HepG2 (cell line): ENCODE data around the gene LCTL. TPM values are rescaled to one million over a fixed set of nuclear protein-coding genes. Genes with fewer than 3 reads are reported as not detected.

Experiments
- ATF3 ChIP-seq: sonication (generic); formaldehyde crosslinking; IDR thresholded peaks from 2 replicates; pipeline ENCODE4 v1.4.0; 2020; ENCODE audit warnings: missing genetic modification reagents
- CHD4 ChIP-seq: fragments of 200-600 bp; sonication (generic); IDR thresholded peaks from 2 replicates; pipeline ENCODE4 v1.7.0; 2017; ENCODE audit warnings: mild to moderate bottlenecking, low read length, borderline replicate concordance
- FOXM1 ChIP-seq: sonication (generic); formaldehyde crosslinking; IDR thresholded peaks from 2 replicates; pipeline ENCODE4 v1.5.0; 2020; ENCODE audit warnings: missing genetic modification reagents
- HES4 ChIP-seq: sonication (generic); formaldehyde crosslinking; IDR thresholded peaks from 2 replicates; pipeline ENCODE4 v1.9.0; 2021; ENCODE audit warnings: mild to moderate bottlenecking, missing genetic modification reagents, borderline replicate concordance
- KLF13 ChIP-seq: sonication (generic); formaldehyde crosslinking; IDR thresholded peaks from 2 replicates; pipeline ENCODE4 v1.4.0; 2020; ENCODE audit warnings: mild to moderate bottlenecking, missing genetic modification reagents
- NFKB2 ChIP-seq: sonication (generic); formaldehyde crosslinking; IDR thresholded peaks from 2 replicates; pipeline ENCODE4 v1.4.0; 2020; ENCODE audit warnings: missing genetic modification reagents, borderline replicate concordance
- RAD51 ChIP-seq: fragments of 450-650 bp; IDR thresholded peaks from 2 replicates; pipeline ENCODE4 v1.6.1; 2016; ENCODE audit warnings: borderline replicate concordance
- SRY ChIP-seq: sonication (generic); formaldehyde crosslinking; IDR thresholded peaks from 2 replicates; pipeline ENCODE4 v1.8.0; 2022; ENCODE audit warnings: mild to moderate bottlenecking, missing genetic modification reagents
- TAF15 ChIP-seq: fragments of 200-400 bp; formaldehyde crosslinking; IDR thresholded peaks from one replicate; pipeline ENCODE4 v1.6.1; 2018; ENCODE audit warnings: mild to moderate bottlenecking, low read depth, low read length; ENCODE audit not compliant: poor library complexity, severe bottlenecking
- TEF ChIP-seq: sonication (generic); formaldehyde crosslinking; IDR thresholded peaks from 2 replicates; pipeline ENCODE4 v1.5.0; 2020; ENCODE audit warnings: missing genetic modification reagents
- TRIM22 ChIP-seq: fragments of 450-650 bp; IDR thresholded peaks from 2 replicates; pipeline ENCODE4 v1.6.1; 2017
- ZBTB46 ChIP-seq: sonication (generic); formaldehyde crosslinking; IDR thresholded peaks from 2 replicates; pipeline ENCODE4 v1.4.0; 2020; ENCODE audit warnings: mild to moderate bottlenecking, missing genetic modification reagents, borderline replicate concordance
- ZEB1 ChIP-seq: IDR thresholded peaks from 2 replicates; pipeline ENCODE4 v1.6.1; 2012; ENCODE audit warnings: mild to moderate bottlenecking, low read depth, inconsistent platforms; ENCODE audit not compliant: insufficient replicate concordance
- ZFAT ChIP-seq: sonication (generic); formaldehyde crosslinking; conservative IDR thresholded peaks from 2 replicates; pipeline ENCODE4 v1.8.1; 2023; ENCODE audit warnings: missing genetic modification reagents, inconsistent platforms
- ZFP62 ChIP-seq: sonication (generic); formaldehyde crosslinking; IDR thresholded peaks from 2 replicates; pipeline ENCODE4 v1.4.0; 2020; ENCODE audit warnings: missing genetic modification reagents
- ZNF30 ChIP-seq: sonication (generic); formaldehyde crosslinking; IDR thresholded peaks from 2 replicates; pipeline ENCODE4 v1.5.0; 2020; ENCODE audit warnings: mild to moderate bottlenecking, missing genetic modification reagents
- ZNF34 ChIP-seq: sonication (generic); formaldehyde crosslinking; IDR thresholded peaks from 2 replicates; pipeline ENCODE4 v1.4.0; 2020; ENCODE audit warnings: mild to moderate bottlenecking, missing genetic modification reagents, borderline replicate concordance
- ZNF367 ChIP-seq: sonication (generic); formaldehyde crosslinking; IDR thresholded peaks from 2 replicates; pipeline ENCODE4 v1.4.0; 2020; ENCODE audit warnings: missing genetic modification reagents, borderline replicate concordance
- ZNF414 ChIP-seq: sonication (generic); formaldehyde crosslinking; IDR thresholded peaks from 2 replicates; pipeline ENCODE4 v1.5.0; 2020; ENCODE audit warnings: missing genetic modification reagents
- ZNF562 ChIP-seq: sonication (generic); formaldehyde crosslinking; IDR thresholded peaks from 2 replicates; pipeline ENCODE4 v1.8.0; 2022; ENCODE audit warnings: missing genetic modification reagents, borderline replicate concordance
- ZNF609 ChIP-seq: sonication (generic); formaldehyde crosslinking; IDR thresholded peaks from 2 replicates; pipeline ENCODE4 v1.4.0; 2020; ENCODE audit warnings: mild to moderate bottlenecking, missing genetic modification reagents, borderline replicate concordance
- polyA plus RNA-seq, 8 experiments: library from polyadenylated mRNA; depleted of rRNA in 3 of 8; stranded (reverse) in 7 of 8; unstranded in 1 of 8; fragments of >200 nt; fragmentation: Illumina TruSeq in 4 of 8; extraction: Trizol in 4 of 8; gene quantifications; 2 replicates each; pipeline versions ENCODE4 v1.2.1 to v1.2.3, GENCODE V29; 2011 to 2016; ENCODE audit warnings: low read depth in 4 of 8, missing spikeins in 1 of 8, mixed read lengths in 1 of 8; ENCODE audit not compliant: insufficient read depth in 1 of 8
- total RNA-seq, 5 experiments: library from RNA; depleted of rRNA; stranded (reverse); fragments of >200 nt; fragmentation: Illumina TruSeq; extraction: Trizol; gene quantifications; 2 replicates each; pipeline ENCODE4 v1.2.3, GENCODE V29; 2016; ENCODE audit warnings: low read depth in 1 of 5

Gene LCTL
- total and polyA plus RNA-seq, 2 of the 13 experiments (the other 11 are each of a cell fraction or from before 2014, with no cell fraction given): 0.96 to 1.4 TPM

GRCh38 chr15:66581972-66582537 is 16.3 kb upstream of the LCTL start (continued):
- no peak for TF ChIP-seq ZNF34 (CRISPR knock-in tag)
- no peak for TF ChIP-seq ZFP62 (CRISPR knock-in tag)
- TF ChIP-seq SRY: no peak
- TF ChIP-seq ZNF367 (CRISPR knock-in tag): no peak
- no peak for TF ChIP-seq ZNF414 (CRISPR knock-in tag)
- TF ChIP-seq KLF13: no peak
- no peak for TF ChIP-seq ZNF30 (CRISPR knock-in tag)
- TF ChIP-seq ZFAT (CRISPR knock-in tag): no peak
- no peak for TF ChIP-seq TAF15
- no peak for TF ChIP-seq FOXM1
- no peak for TF ChIP-seq ZNF562 (CRISPR knock-in tag)
- no peak for TF ChIP-seq NFKB2 (CRISPR knock-in tag)
- no peak for TF ChIP-seq TRIM22
- TF ChIP-seq ZBTB46: no peak
- no peak for TF ChIP-seq ATF3
- TF ChIP-seq HES4: no peak
- TF ChIP-seq ZEB1: no peak
- TF ChIP-seq RAD51: no peak
- TF ChIP-seq TEF (CRISPR knock-in tag): no peak
- no peak for TF ChIP-seq CHD4
- no peak for TF ChIP-seq ZNF609 (CRISPR knock-in tag)
